NCI-H345 (cell line): ENCODE measurements around the gene RMDN2.
"Not testable (repeated sequence)": the region's sequence is repeated elsewhere in the genome, so short reads cannot be mapped to it uniquely, and the experiment has no call there.

ENCODE experiments used
- DNase-seq: peaks from one replicate; lab custom pipeline; 2025; lab: John Stamatoyannopoulos, UW

The RMDN2 gene

DNA sequence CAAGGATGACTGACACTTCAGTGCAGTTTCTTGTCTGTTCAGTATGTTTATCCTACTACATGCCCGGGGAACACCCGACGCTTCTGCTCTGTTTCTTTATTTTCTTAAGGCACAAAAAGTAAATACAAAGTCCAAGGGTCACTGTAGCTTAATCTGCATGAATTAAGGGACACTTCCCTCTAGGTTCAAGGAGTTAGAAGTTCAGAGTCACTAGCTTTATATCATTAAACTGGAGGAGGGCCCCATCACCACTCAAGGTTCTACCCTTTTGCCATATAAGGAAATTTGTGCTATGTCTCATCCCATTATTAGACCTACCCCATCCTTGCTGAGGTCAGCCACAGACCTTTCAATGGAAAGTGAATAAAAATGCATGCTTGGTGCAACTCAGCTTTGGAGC lies 27.6 kb upstream of the RMDN2 start:
- DNase-seq, result no peak

DNA sequence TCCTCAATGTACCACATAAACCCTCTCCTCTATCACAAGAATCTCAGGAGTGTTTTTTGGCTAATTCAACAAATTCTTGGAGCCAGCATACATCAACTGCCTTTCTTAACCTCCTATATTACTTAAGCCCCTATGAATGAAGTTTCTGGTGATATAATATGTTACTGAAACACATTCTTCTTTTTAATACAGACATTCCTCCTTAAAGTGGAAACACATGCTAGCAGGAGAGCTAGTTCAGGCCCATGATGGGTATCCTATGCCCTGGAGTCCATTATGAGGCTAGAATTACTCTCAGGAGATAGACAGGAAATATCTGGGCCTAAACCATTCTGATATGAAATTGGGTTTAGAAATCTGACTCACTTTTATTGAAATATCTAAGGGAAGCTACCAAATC lies 26.6 kb upstream of the RMDN2 start:
- no peak for DNase-seq

DNA sequence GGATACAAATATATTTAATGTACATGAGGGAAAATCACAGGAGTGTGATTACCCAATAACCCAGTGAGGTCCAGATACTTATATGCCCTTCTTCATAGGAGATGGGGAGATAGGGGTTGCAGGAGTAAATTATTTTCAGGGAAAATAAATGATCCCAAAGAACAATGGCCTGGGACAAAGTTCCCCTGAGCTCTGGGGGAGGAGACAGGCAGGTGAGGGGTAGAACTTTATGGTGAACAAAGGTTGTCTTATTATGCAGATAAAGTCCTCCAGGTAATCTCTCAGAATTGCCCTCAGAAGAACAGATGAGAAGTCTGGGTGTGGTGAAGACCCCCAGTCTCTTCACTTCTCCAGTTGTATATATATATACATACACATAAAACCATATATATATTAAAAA lies 22.1 kb upstream of the RMDN2 start:
- no peak for DNase-seq

DNA sequence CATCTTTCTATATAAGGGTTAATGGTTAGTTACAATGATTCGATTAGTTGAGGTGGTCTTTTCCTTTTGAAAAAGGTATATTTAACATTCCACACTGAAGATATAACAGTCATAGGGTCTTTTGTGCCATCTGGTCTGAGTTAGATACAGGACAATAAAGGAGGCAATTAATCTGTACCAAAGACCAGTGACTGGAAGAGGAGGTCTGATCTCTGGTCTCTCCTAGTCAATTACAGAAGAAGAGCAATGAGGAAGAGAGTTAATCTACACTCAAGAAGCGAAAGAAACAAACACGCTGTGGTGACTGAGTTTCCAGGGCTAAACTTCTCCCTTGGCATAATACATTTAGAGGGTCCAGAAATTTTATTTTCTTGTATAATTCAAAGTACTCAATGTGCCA lies 20.7 kb upstream of the RMDN2 start:
- DNase-seq, result no peak

DNA sequence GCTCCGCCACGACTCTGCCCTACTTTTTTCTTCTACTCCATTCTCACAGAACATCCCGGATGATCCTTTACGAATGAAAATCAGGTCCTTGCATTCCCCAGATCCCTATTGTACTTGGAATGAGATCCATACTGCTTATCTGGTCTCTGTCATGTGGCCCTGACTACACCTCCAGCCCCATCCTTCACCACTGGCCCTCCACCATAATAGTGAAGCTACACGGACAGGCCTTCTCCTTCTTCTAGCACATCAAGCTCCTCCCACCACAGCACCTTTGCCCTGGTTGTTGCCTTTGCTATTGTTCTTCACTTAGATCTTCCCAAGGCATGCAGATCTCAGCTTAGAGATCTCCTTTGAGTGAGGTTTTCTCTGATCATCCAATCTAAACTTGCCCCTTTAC lies 20.1 kb upstream of the RMDN2 start:
- no peak for DNase-seq

DNA sequence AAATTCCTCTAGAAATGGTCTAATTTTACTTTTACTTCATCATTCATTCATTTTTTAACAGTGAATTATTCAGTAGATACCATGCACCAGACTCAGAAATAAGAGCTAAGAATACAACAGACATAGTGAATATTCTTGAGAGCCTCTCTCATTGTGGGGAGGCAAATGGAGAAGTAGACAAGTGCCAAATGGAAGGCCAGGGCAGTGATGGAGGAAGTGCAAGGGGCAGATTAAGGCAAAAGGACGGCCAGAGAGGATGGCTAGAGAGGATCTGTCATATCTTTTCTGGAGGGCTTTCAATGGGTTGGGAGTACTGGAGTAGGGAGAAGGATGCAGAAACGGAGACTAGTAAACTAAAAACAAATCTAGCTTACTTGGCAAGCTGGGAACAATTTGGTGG lies 19.0 kb upstream of the RMDN2 start:
- no peak for DNase-seq

DNA sequence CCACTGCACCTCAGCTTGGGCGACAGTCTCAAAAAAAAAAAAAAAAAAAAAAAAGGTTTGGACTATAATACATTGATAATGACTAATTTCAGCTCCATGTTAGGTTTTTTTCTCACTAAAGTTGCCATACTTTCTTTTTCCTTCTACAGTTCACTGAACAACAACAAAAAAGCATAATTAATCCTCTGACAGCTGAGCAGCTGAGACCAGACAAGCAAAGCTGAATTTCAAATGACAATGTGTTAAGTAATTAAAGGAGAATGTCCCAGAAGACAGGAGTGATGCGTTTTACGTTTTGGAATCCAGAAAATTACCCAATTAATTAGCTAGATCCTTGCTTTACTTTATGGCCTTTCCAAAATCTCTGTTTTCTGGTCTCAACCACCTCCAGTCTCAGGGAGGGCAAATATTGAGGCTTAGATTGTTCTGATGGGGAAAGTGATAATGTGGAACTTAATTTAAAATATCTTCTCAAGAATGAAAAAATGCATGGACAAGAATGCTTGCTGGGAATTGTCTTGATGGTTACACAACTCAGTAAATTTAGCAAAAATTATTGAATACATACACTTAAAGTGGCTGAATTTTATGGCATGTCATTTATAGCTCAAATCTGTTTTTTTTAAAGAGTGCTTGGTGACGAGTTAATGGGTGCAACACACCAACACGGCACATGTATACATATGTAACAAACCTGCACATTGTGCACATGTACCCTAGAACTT lies 17.4 kb upstream of the RMDN2 start:
- no peak for DNase-seq

DNA sequence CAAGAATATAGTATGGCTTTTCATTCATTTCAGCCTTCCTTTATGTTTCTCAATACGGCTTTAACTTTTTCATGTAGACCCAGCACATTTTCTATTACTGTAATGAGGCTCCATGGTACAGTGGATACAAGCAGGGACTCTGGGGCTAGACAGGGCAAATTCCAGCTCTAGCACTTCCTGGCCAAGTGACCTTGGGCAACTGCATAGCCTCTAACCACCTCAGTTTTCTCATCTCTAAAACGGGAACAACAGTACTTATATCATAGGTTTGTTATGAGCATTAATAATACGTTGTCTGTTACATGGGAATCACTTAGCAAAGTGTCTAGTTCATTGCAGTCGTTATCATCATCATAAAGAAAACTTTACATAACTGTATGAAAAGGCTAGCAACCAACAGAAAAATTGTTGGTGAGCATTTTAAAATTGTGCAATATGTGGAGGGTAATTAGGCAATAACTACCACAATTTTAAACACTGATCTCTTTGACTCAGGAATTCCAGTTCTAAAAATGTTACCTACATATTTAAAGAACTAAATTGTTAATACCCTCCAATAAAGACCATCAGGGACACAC lies 13.7 kb upstream of the RMDN2 start:
- no peak for DNase-seq

DNA sequence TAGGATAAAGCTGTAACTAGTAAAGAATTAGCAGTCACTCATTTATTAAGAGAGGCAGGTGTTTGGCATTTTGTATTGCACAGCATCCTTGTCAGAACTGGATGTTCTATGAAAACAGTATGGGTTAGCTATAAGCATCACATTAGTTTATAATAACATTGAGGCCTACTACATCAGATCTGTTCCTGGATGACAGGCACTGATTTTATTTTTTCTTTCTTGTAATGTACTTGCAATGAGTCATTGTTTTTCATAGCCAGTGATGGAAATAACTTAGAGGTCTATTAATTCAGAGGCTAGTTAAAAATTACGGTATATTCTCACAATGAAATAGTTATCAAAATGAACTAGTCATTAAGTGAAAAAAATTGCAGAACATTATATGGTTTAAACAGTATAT lies 13.0 kb upstream of the RMDN2 start:
- DNase-seq, result no peak

DNA sequence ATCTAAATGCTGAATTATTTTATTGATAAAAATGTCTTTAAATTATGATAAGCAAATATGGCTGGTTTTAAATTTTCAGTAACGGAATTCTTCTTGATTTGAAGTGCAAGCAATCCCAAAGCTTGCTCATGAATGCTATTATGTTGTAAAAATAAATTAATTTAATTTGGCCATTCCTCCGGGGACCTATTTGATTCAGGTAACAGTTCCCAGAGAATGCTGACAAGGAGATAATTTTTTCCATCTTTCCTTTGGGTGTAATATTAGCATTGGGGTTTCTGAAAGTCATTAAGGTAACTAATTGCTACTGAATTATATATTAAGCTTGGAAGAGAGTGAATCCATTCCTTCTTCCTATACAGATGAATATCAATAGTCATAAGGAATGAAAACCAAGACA lies 12.5 kb upstream of the RMDN2 start:
- no peak for DNase-seq

DNA sequence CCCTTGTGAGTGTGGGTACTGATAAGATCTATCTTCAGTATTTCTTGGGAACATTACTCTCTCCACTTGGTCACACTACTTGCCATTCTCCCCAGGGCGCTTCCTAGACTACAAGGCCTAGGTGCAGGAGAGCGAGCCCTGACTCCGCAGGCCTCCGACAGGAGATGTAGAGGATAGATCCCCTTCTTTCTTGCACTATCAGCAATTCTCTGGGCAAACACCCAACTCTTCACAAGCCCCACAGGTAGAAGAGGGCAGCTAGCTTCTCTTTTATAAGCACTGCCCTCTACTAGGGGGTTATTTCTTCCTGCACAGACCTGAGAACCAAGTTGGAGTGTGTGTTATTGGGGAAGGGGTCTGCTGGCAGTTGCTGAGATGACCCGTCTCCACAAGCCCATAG lies 10.7 kb upstream of the RMDN2 start:
- no peak for DNase-seq

DNA sequence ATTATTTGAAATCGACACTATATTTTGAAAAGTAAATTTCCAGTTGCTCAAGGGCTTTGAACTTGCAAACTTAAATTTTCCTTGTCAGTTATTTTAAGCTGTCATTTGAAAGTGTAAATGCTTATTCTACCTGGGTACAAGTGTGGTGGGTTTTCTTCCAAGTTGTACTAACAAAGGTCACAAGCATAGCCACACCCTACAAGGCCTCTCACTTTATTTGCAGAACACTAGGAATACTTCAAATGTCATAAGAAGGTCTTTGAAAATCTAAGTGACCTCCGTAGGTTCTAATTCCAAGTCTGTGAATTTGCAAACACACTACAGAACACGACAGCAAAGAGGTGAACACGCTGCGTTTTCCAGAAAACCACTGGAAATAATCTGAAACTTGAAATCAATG lies 9.3 kb upstream of the RMDN2 start:
- DNase-seq, result no peak

DNA sequence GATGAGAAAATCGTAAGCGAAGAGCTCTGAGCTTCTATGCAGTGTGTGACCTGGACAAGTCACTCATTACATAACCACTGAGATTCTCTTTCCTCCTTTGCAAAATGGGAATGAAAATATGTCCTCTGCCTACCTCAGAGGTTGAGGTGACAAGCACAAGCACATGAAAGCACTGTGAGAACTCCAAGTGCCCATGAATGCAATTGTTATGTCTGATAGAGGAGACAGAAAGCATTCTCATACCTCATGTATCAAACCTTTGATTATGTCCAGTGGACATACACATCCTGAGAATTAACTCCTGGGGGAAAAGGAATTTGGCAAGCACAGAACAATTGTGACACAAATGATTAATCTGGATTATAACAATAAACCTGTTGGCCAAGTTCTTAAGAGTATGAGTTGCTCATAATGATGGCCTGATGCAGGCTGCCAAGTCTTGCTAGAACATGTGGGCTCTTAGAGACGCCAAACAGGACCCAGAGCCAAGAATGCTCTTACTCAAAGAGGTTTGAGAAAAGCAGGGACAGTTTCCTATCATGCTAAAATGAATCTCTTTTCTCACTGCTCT lies 8.5 kb upstream of the RMDN2 start:
- DNase-seq, result no peak

DNA sequence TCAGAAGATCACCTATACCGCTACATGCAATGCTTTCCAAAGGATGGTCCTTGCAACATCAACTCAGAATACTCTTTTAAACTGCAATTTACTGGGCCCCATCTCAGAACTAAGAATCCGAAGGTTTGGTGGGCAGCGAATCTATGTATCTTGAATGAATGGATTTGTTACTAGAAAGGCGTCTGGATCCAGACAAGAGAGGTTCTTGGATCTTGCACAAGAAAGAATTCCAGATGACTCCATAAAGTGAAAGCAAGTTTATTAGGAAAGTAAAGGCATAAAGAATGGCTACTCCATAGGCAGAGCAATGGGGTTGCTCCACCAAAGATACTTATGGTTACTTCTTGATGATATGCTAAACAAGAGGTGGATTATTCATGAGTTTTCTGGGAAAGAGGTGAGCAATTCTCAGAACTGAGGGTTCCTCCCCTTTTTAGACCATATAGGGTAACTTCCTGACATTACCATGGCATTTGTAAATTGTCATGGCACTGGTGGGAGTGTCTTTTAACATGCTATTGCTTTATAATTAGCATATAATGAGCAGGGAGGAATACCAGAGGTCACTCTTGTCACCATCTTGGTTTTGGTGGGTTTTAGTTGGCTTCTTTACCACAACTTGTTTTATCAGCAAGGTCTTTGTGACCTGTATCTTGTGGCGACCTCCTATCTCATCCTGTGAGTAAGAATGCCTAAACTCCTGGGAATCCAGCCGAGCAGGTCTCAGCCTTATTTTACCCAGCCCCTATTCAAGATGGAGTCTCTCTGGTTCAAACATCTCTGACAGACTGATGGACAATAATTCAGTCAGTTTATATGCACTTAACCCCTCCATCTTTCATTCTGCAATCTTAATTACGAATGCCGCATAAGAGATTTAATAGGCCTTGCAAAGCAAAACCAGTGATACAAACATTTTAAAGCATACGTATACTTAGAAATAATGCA lies 7.5 kb upstream of the RMDN2 start:
- no peak for DNase-seq

DNA sequence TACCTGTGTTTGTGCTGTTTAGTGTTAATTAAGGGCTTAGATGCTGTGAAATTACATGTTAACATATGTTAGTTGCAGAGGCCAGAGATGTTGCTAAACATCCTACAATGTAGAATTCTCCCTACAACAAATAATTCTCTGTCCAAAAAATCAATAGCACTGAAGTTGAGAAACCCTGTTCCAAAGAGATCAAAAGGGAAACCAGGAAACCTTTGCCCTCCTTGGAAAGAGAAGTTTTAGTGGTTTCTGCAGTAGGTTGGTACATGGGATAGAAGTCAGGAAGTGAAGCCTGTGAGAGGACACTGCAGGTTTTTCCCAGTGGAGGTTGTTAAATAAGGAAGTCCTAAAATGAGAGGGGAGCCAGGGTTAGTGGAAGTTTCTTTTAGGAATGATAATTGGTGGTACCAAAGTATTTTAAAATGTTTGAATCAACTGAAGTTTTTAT lies 6.3 kb upstream of the RMDN2 start:
- DNase-seq, result no peak

DNA sequence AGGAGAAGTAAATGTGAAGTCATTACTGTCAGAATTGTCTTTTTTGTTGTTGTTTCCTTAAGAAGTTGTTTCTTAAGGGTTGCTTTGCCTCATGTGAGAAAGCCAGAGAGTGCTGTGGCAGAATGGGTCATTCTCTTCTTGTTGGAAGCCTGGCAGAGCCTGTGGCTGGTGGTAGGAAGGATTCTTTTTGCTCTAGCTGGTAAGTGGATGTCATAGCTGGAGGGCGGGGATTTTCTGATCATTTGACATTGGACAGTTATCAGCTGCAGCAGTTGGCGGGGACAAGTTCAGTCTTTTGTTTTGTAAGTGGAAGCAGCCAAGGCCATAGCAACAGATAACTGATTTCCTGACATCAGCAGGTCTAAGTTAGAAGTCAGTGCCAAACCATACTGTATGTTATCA lies 5.5 kb upstream of the RMDN2 start:
- DNase-seq, result no peak

DNA sequence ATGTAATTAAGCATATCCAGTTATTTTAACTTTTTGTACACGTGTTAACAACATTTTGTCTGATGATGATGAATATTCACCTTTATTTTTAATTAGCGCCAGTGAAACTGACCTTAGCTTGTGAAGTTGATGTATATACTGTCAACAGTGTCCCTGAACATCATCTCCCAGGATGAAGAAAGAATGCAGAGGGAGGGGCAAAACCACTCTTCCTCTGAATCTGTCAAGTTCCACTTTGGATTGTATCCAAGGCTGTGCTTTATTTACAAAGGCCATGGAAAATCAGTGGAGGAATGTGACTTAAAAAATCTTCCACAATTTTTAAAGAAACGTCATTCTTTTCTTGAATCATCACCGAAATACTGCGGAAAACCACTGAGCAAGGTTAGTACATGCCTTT lies 4.5 kb upstream of the RMDN2 start:
- no peak for DNase-seq

DNA sequence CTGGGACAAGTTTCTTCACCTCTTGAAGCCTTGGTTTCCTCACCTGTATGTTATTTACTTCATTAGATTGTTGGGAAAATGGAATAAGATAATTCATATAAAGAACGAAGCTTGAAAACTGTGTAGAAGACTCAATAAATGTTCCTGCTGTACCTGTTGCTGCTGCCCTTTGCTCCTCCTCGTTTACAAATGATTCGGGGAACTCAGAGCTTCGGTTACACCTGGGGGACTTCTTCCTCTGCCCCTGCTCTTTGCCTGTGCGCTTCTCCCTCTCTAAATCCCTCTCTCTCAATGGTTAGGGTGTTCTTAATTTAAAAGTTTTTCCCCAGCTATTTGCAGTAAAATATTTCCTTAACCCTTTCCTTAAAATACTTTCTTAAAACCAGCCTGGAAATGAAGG lies 3.3 kb upstream of the RMDN2 start:
- no peak for DNase-seq

DNA sequence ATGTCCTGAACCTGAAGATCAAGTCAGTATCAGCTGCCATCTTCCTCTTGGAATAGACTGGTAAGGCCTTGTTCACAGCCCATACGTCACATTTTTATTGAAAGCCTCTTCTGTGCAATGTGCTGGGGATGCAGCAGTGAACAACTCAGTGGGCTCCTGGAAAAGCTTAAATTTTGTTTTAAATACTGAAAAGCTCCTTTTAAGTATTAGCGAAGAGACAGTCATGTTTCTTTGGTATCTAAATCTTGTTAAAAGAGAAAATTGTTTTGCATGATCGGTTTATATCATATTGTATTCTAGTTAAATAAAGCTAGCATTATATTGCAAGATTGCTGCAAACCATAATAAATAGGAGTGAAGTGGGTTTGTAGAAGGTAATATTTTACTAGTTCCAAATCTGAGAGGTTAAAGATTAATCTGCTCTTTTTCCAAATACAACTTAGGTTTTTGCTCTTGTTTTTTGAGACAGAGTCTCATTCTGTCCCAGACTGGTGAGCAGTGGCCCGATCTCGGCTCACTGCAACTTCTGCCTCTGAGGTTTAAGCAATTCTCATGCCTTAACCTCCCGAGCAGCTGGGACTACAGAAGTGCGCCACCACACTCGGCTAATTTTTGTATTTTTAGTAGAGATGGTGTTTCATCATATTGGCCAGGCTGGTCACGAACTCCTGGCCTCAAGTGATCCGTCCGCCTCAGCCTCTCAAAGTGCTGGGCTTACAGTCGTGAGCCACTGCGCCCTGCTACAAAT lies 1.6 kb upstream of the RMDN2 start:
- no peak for DNase-seq

DNA sequence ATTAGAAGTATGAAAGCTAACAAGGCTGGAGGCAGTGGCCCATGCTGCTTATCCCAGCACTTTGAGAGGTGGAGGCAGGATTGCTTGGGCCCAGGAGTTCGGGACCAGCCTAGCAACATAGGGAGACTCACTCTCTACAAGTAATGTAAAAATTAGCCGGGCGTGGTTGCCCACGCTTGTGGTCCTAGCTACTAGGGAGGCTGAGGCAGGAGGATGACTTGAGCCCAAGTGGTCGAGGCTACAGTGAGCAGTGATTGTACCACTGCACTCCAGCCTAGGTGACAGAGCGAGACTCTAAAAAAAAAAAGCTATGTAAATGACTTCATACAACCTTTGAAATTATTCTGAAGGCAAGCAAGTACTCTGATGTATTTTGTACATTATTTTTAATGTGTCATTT lies 1.5 kb downstream of the RMDN2 start:
- no peak for DNase-seq

DNA sequence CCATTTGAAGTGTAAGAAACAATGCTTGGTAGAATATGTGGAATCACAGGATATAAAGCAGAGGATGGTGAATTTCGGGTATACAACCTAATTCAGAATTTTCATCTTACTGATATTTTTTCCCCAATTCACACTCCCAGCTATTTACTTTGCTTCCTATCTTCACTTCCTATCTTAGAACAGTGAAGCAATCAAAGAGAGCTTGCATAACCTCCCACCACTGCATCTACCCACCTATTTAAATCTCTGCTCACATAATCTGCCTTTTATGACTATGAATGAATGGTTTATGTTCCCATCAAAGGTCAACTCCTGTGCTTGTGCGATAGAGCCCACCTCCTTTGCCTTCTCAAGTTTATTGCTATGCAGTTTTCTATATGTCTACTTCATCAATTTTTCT lies 3.3 kb downstream of the RMDN2 start:
- no peak for DNase-seq

DNA sequence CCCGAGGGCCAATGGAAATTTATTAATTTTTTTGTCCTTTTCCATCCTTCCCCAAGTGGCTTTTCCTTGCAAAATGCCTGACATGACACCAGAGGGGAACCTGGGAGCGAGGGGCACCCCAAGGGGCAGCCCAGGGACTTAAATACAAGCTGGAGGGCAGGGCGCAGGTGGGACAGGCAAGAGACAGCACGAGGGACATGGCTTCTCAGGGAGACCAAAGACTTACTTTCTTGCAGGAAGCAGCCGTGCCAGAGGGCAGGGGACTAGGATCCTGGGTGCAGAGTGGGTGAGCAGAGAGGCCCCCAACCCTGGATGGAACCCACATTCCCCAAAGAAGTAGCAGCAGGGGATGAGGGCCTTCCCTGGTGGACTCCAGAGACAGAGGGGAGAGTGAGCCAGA lies 5.3 kb downstream of the RMDN2 start:
- not testable (repeated sequence) for DNase-seq
